Measurements from ENCODE around the gene HDAC11.

DNA sequence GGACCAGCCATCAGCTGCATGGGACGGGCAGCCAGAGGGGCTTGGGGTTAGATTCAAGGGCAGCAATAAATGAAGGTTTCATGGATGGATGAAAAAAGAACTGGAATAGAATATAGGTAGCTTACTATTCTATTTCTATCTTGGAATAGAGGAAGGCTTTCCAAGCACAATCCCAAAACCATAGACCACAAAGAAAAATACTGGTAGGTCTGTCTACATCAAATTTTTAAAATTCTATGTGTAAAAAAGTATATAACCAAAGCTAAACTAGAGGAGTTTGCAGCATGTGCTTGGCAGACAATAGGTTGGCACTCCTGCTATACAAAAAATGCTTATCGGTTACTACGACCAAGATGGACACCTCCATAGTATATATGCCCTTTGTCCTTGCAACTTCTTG, 61.6 kb downstream of the HDAC11 start:
- TF ChIP-seq, protein P1, sequence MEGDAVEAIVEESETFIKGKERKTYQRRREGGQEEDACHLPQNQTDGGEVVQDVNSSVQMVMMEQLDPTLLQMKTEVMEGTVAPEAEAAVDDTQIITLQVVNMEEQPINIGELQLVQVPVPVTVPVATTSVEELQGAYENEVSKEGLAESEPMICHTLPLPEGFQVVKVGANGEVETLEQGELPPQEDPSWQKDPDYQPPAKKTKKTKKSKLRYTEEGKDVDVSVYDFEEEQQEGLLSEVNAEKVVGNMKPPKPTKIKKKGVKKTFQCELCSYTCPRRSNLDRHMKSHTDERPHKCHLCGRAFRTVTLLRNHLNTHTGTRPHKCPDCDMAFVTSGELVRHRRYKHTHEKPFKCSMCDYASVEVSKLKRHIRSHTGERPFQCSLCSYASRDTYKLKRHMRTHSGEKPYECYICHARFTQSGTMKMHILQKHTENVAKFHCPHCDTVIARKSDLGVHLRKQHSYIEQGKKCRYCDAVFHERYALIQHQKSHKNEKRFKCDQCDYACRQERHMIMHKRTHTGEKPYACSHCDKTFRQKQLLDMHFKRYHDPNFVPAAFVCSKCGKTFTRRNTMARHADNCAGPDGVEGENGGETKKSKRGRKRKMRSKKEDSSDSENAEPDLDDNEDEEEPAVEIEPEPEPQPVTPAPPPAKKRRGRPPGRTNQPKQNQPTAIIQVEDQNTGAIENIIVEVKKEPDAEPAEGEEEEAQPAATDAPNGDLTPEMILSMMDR (conservative IDR thresholded peaks at IDR 0.05; ENCODE audit: low read length) = no peak
- no peak for TF ChIP-seq EZH2phosphoT487 (IDR thresholded peaks at IDR 0.05; ENCODE audit: borderline replicate concordance, low read depth, low read length)

Measured in OCI-LY7 (cell line).